HCT116 (cell line): ENCODE measurements around the gene VPS45.

Experiments
- CEBPB ChIP-seq: IDR thresholded peaks from 2 replicates; pipeline ENCODE4 v1.6.1; 2012; ENCODE audit warnings: low read depth
- EZH2 ChIP-seq: fragments of 200-600 bp; sonication (generic); IDR thresholded peaks from 2 replicates; pipeline ENCODE4 v1.6.1; 2017; ENCODE audit warnings: antibody characterized with exemption, mixed run types
- MAX ChIP-seq: IDR thresholded peaks from 2 replicates; pipeline ENCODE4 v1.6.1; 2012
- RAD21 ChIP-seq: IDR thresholded peaks from 2 replicates; pipeline ENCODE4 v1.6.1; 2012; ENCODE audit warnings: low read depth, mild to moderate bottlenecking
- TF ChIP-seq, protein P1 (sequence below), 3 experiments: fragments of 200-600 bp in 1 of 3; sonication (generic) in 1 of 3; IDR thresholded peaks in 2 of 3; conservative IDR thresholded peaks in 1 of 3; 2 replicates each; pipeline ENCODE4 v1.5.1; 2012 to 2017; ENCODE audit warnings: low read depth in 2 of 3, low read length in 2 of 3, antibody characterized with exemption in 1 of 3, borderline replicate concordance in 1 of 3, control low read depth in 1 of 3, mild to moderate bottlenecking in 1 of 3, mixed read lengths in 1 of 3, mixed run types in 1 of 3, moderate library complexity in 1 of 3; ENCODE audit not compliant: insufficient read depth in 1 of 3

DNA sequence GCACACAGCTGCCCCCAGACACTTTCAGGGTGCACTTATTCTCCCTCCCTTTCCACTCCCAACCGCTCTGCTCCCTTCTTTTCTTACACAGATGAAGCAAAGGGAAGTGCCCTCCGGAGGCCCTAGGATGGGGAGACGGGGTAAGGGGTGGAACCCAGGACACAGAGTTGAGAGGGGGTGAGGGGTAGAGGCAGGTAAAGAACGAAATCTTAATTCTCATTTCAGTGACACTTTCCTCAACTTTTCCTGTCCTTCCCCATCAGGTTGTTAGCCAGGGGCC, 94.9 kb downstream of the VPS45 start:
- TF ChIP-seq EZH2, result no peak
- no peak for TF ChIP-seq CEBPB
- TF ChIP-seq, protein P1, sequence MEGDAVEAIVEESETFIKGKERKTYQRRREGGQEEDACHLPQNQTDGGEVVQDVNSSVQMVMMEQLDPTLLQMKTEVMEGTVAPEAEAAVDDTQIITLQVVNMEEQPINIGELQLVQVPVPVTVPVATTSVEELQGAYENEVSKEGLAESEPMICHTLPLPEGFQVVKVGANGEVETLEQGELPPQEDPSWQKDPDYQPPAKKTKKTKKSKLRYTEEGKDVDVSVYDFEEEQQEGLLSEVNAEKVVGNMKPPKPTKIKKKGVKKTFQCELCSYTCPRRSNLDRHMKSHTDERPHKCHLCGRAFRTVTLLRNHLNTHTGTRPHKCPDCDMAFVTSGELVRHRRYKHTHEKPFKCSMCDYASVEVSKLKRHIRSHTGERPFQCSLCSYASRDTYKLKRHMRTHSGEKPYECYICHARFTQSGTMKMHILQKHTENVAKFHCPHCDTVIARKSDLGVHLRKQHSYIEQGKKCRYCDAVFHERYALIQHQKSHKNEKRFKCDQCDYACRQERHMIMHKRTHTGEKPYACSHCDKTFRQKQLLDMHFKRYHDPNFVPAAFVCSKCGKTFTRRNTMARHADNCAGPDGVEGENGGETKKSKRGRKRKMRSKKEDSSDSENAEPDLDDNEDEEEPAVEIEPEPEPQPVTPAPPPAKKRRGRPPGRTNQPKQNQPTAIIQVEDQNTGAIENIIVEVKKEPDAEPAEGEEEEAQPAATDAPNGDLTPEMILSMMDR (IDR thresholded peaks at IDR 0.05 in 2 of 3, conservative IDR thresholded peaks at IDR 0.05 in 1 of 3; ENCODE audit: borderline replicate concordance in 1 of 3, insufficient read depth in 1 of 3, low read depth in 2 of 3, low read length in 2 of 3), result no peak
- no peak for TF ChIP-seq RAD21
- TF ChIP-seq MAX, result no peak
